ENCODE measurements around the gene SDK2.
"Not testable (repeated sequence)": the region's sequence is repeated elsewhere in the genome, so short reads cannot be mapped to it uniquely, and the experiment has no call there.

SDK2 gene

GRCh38 chr17:73323409-73324159 lies 320.7 kb downstream of the SDK2 start:
- DNase-seq (ENCODE audit: low read depth), result no peak

GRCh38 chr17:73320601-73321264 lies 323.5 kb downstream of the SDK2 start:
- DNase-seq (ENCODE audit: low read depth), result no peak

- DNase-seq (ENCODE audit: low read depth), result no peak
Observed at GRCh38 chr17:73319766-73320165, 324.5 kb downstream of the SDK2 start.

GRCh38 chr17:73318836-73319235 lies 325.4 kb downstream of the SDK2 start:
- DNase-seq (ENCODE audit: low read depth), result no peak

- no peak for DNase-seq (ENCODE audit: low read depth)
Observed at GRCh38 chr17:73318427-73318813, 325.8 kb downstream of the SDK2 start.

GRCh38 chr17:73317513-73318426 lies 326.5 kb downstream of the SDK2 start:
- no peak for DNase-seq (ENCODE audit: low read depth)

GRCh38 chr17:73316919-73317505 lies 327.2 kb downstream of the SDK2 start:
- no peak for DNase-seq (ENCODE audit: low read depth)

GRCh38 chr17:73315471-73315870 lies 328.8 kb downstream of the SDK2 start:
- DNase-seq (ENCODE audit: low read depth), result no peak

GRCh38 chr17:73313526-73314127 lies 330.6 kb downstream of the SDK2 start:
- DNase-seq (ENCODE audit: low read depth), result no peak

GRCh38 chr17:73312887-73313286 lies 331.4 kb downstream of the SDK2 start:
- DNase-seq (ENCODE audit: low read depth), result not testable (repeated sequence)

- no peak for DNase-seq (ENCODE audit: low read depth)
Observed at GRCh38 chr17:73311781-73312641, 332.2 kb downstream of the SDK2 start, which contains the start of gene CDC42EP4. Gene CDC42EP4, minus strand, starts transcription at chr17:73312001. Its CDS starts 25,501 bp downstream, at chr17:73286500.

- no peak for DNase-seq (ENCODE audit: low read depth)
Observed at GRCh38 chr17:73311428-73311780, 332.8 kb downstream of the SDK2 start.

GRCh38 chr17:73309727-73310596 lies 334.3 kb downstream of the SDK2 start:
- DNase-seq (ENCODE audit: low read depth), result no peak

- DNase-seq (ENCODE audit: low read depth), result not testable (repeated sequence)
Observed at GRCh38 chr17:73308959-73309358, 335.3 kb downstream of the SDK2 start.

GRCh38 chr17:73308017-73308823 lies 336.0 kb downstream of the SDK2 start:
- no peak for DNase-seq (ENCODE audit: low read depth)

- DNase-seq (ENCODE audit: low read depth), result no peak
Observed at GRCh38 chr17:73307130-73307529, 337.1 kb downstream of the SDK2 start.

- no peak for DNase-seq (ENCODE audit: low read depth)
Observed at GRCh38 chr17:73305845-73306836, 338.1 kb downstream of the SDK2 start.
